Transverse colon (tissue), 4 donors: ENCODE results near the gene CTAGE15. TPM values are rescaled to one million over a fixed set of nuclear protein-coding genes. Genes with fewer than 3 reads are reported as not detected.
"Not testable (repeated sequence)": the region's sequence is repeated elsewhere in the genome, so short reads cannot be mapped to it uniquely, and the experiment has no call there.

Experiments
- DNase-seq: peaks from one replicate; pipeline ENCODE4 v3.0.0-alpha.2; 2019
- H3K27ac ChIP-seq, 4 donors: fragments of 200-600 bp; sonication (generic); 2 replicates each; pipeline ENCODE4 v1.5.1; 2016 to 2018; ENCODE audit warnings: inconsistent platforms in 4 of 4
- H3K27me3 ChIP-seq: fragments of 200-600 bp; sonication (generic); 2 replicates; pipeline ENCODE4 v1.5.1; 2017; ENCODE audit warnings: inconsistent platforms
- H3K36me3 ChIP-seq, 4 donors: fragments of 200-600 bp; sonication (generic); 2 replicates each; pipeline ENCODE4 v1.5.1; 2017 to 2019; ENCODE audit warnings: inconsistent platforms in 4 of 4
- H3K4me1 ChIP-seq, 4 donors: fragments of 200-600 bp; sonication (generic); 2 replicates each; pipeline ENCODE4 v1.5.1; 2017 to 2020; ENCODE audit warnings: inconsistent platforms in 4 of 4
- H3K4me3 ChIP-seq, 4 donors: fragments of 200-600 bp; sonication (generic); 1 replicate in 1 of 4; 2 replicates in 3 of 4; pipeline versions ENCODE4 v1.5.1 to v1.6.1; 2017 to 2019; ENCODE audit warnings: inconsistent platforms in 4 of 4
- H3K9me3 ChIP-seq, 2 donors: fragments of 200-600 bp; sonication (generic); 2 replicates each; pipeline ENCODE4 v1.5.1; 2017 to 2019; ENCODE audit warnings: inconsistent platforms in 2 of 2
- WGBS, 2 donors: methylation state at CpG; one replicate each; pipeline ENCODE4 v1.1.5; 2018; ENCODE audit warnings: low coverage in 1 of 2; 5-methylcytosine and 5-hydroxymethylcytosine counted together
- in situ Hi-C, 4 donors: fragments of 200-750 bp; cut with MboI; loops; one replicate each; pipeline versions ENCODE4 v1.15.0 to v1.15.1; 2017; ENCODE audit warnings: low sequenced_read_pairs in 3 of 4, low pct_ligation_motif_present in 1 of 4, low pct_unique_long_range_greater_than_20kb in 1 of 4
- intact Hi-C: fragments of 100-400 bp; cut with DNase I; formaldehyde crosslinking; loops from one replicate; pipeline ENCODE4 v1.15.1; 2023; ENCODE audit warnings: low total_unique reads
- small RNA-seq, 4 donors: library from RNA; depleted of rRNA; stranded (forward); fragments of <200 nt; gene quantifications; one replicate each; pipeline ENCODE3, GENCODE V24; 2016
- total RNA-seq, 4 donors: library from RNA; depleted of rRNA; stranded (reverse); fragments of >200 nt; gene quantifications; one replicate each; pipeline ENCODE4 v1.1.0, GENCODE V29; 2016
- TF ChIP-seq, protein P1 (sequence below), 5 experiments: fragments of 200-600 bp in 3 of 5; fragments of 450-650 bp in 2 of 5; sonication (generic) in 3 of 5; IDR thresholded peaks; 1 replicate in 2 of 5; 2 replicates in 3 of 5; pipeline ENCODE4 v1.5.1; 2016 to 2017; ENCODE audit warnings: antibody characterized with exemption in 5 of 5, inconsistent platforms in 3 of 5, mild to moderate bottlenecking in 2 of 5, moderate library complexity in 1 of 5

The CTAGE15 gene
- total RNA-seq, 4 donors from 2014 or later = 0.55 to 1.6 TPM; not detected in 2

DNA sequence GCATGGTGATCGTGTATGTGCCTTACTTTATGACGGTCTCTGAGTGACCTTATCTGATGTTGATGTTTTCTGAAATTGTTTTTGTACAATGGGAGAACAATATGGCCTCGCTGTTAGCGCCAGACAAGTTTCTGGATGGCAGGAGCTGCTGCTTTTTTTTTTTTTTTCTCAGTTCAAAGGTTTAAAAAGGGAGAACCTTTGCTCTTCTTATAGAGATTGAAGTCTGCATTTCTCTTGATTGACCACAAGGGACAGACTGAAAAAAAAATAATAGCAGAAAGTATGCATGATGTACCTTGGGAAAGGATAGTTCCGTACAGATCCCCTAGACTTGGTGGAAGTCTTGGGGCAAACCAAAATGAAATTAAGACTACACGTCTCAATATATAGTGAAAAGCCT lies 43.9 kb downstream of the CTAGE15 start:
- in situ Hi-C loops, H3K27me3 ChIP-seq, H3K4me3 ChIP-seq, H3K27ac ChIP-seq, H3K9me3 ChIP-seq, DNase-seq, H3K4me1 ChIP-seq, H3K36me3 ChIP-seq, intact Hi-C loops: not testable (repeated sequence)
- 66 to 100% methylated on average over 1 to 3 of the region's 6 CpGs for WGBS, 2 donors
- TF ChIP-seq, protein P1, sequence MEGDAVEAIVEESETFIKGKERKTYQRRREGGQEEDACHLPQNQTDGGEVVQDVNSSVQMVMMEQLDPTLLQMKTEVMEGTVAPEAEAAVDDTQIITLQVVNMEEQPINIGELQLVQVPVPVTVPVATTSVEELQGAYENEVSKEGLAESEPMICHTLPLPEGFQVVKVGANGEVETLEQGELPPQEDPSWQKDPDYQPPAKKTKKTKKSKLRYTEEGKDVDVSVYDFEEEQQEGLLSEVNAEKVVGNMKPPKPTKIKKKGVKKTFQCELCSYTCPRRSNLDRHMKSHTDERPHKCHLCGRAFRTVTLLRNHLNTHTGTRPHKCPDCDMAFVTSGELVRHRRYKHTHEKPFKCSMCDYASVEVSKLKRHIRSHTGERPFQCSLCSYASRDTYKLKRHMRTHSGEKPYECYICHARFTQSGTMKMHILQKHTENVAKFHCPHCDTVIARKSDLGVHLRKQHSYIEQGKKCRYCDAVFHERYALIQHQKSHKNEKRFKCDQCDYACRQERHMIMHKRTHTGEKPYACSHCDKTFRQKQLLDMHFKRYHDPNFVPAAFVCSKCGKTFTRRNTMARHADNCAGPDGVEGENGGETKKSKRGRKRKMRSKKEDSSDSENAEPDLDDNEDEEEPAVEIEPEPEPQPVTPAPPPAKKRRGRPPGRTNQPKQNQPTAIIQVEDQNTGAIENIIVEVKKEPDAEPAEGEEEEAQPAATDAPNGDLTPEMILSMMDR (IDR thresholded peaks at IDR 0.05) = peak in 2 of 5 experiments; percentile 10 to 13

DNA sequence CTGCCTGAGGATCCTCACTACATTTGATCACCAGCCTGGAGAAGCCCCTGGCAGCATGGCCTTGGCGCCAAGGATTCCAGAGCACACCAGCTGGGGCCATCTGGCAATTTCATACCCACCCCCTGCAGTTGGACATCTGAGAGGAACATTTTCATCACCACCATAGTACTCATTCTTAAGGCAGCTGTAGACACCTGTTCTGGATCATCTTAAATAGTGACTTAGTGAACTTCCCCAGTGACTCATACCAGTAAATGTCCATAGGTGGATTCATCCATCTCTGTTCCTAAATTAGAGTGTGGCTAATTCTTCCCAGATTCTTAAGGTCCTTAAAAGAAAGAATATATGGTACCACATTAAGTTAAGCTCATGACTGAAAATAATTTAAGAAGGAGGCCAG lies 45.6 kb downstream of the CTAGE15 start:
- no CpG with 5 or more reads among the region's 1 CpG for WGBS, 2 donors
- H3K27ac ChIP-seq, H3K9me3 ChIP-seq, H3K4me3 ChIP-seq, H3K36me3 ChIP-seq, DNase-seq, in situ Hi-C loops, intact Hi-C loops, H3K27me3 ChIP-seq, H3K4me1 ChIP-seq: not testable (repeated sequence)

DNA sequence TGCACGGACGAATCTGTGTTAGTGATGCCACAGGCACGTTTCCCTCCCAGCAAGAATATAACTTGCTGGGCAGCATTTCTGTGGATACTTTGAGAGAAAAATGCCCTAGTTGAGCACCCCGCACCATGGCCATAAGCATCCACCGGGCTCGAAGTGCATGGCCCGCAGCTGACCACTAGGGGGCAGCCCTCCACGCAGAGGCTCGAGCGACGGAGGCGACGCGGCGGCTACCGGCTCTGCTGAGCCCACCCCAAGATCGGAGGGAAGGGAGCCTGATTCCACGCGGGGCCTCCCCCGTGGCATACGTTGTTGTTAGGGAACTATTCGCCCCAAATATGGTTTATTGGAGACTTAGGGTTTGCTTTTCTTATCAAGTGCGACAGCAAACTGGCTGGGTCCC lies 48.5 kb downstream of the CTAGE15 start:
- peak overlapping the region in 1 of 4 donors; percentile 34 for H3K4me3 ChIP-seq
- H3K9me3 ChIP-seq, intact Hi-C loops, H3K27ac ChIP-seq, DNase-seq, H3K4me1 ChIP-seq, H3K27me3 ChIP-seq, H3K36me3 ChIP-seq, in situ Hi-C loops: not testable (repeated sequence)
- TF ChIP-seq, protein P1 (IDR thresholded peaks at IDR 0.05) = peak in 2 of 5 experiments; percentile 40 to 71
- no CpG with 5 or more reads among the region's 23 CpGs for WGBS, 2 donors

DNA sequence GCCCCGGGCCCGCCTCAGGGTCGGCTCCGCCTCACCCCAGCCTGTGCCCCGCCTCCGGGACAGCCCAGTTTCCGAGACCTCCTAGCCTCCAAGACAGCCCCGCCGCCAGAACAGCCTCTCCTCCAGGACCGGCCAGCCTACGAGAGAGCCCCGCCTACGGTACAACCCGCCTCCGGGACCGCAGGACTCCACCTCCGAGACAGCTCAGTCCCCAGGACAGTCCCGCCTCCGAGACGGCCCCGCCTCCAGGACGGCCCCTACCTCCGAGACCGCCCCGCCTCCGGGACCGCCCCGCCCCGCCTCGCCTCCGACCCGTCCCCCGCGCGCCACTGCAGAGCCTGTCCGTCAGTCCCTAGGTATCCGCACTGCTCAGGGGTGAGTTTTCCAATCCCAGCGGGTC lies 49.0 kb downstream of the CTAGE15 start, which contains the start of gene TCAF2:
Gene TCAF2, plus strand, starts transcription at position 329 of the 400 bp plus-strand sequence.
- Histone ChIP-seq H3K4me3 (peak within 1 kb of the TSS in 1 of 4 donors; percentile 47), H3K27ac (peak within 1 kb of the TSS in 1 of 4 donors; percentile 62)
- H3K36me3 ChIP-seq, in situ Hi-C loops, DNase-seq, H3K9me3 ChIP-seq, H3K27me3 ChIP-seq, H3K4me1 ChIP-seq, intact Hi-C loops: not testable (repeated sequence)
- WGBS, 2 donors = no CpG with 5 or more reads among the region's 38 CpGs

DNA sequence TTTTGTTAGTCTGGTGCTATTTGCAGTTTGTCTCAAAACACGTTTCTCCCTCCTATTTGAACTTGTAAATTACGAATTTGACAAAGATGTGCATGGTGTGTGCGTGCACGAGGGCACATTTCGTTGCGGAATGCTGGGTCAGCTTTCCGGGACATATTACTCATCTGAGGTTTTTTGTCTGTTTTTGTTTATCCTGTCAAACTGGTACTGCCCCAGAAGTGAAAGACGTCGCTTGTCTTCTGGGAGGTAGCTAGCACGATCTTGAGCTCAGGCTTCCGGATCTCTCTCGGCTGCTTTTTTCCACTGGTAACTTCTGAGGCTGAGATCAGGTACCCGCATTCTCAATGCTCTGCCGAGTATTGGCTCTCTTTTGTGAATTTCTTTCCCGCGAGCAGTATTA lies 49.6 kb downstream of the CTAGE15 start:
- H3K4me3 ChIP-seq, H3K4me1 ChIP-seq, intact Hi-C loops, DNase-seq, H3K27me3 ChIP-seq, H3K9me3 ChIP-seq, in situ Hi-C loops, H3K36me3 ChIP-seq: not testable (repeated sequence)
- WGBS, 2 donors = no CpG with 5 or more reads among the region's 16 CpGs
- H3K27ac ChIP-seq = peak overlapping the region in 1 of 4 donors; percentile 62

DNA sequence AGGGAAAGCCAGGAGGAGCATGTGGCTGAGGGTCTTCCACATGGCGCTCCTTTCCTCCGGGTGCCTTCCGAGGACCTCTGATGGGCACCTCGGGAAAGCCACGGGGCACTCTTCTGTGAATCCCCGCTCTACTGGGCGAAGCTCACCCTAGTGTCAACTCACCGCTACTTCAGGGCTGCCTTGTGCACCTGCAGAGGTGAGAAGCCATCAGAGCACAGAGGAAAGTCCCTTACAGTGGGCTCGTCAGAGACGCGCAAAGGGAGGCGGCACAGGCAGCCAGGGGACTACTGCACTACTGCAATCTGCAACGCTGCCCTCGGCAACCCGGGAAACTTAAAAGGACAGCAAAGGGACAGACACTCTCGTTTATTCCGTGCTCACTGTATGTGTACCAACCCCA lies 50.5 kb downstream of the CTAGE15 start:
- intact Hi-C loops, in situ Hi-C loops, H3K4me3 ChIP-seq, H3K4me1 ChIP-seq, H3K9me3 ChIP-seq, DNase-seq, H3K27me3 ChIP-seq, H3K27ac ChIP-seq, H3K36me3 ChIP-seq: not testable (repeated sequence)
- no CpG with 5 or more reads among the region's 17 CpGs for WGBS, 2 donors

Small RNA genes within 50 kb of the gene (small RNA-seq; reads per million reads assigned to genes)
- gene AC073264.2 (0 reads per million in 4 donors), gene RNU6-162P (0 reads per million in 4 donors)

Other genes with a start within 250 kb of the CTAGE15 start
- 10 to 100 TPM in 1 of 4 donors, 1 to 10 TPM in 3; 2.2 to 33.4 (median 4.7) TPM for gene FAM131B, start 209.1 kb upstream of the CTAGE15 start, total RNA-seq
- 100 to 1,000 TPM in 2 of 4 donors, 10 to 100 TPM in 2; 45.2 to 217 (median 110) TPM for gene ZYX, start 190.5 kb upstream of the CTAGE15 start, total RNA-seq
- gene EPHA1, start 162.9 kb upstream of the CTAGE15 start, total RNA-seq = 10 to 100 TPM; 21.1 to 29.9 (median 24.8) TPM
- gene TAS2R60, start 128.3 kb upstream of the CTAGE15 start, total RNA-seq = not detected
- not detected for gene TAS2R41, start 93.9 kb upstream of the CTAGE15 start, total RNA-seq
- 1 to 10 TPM; 1.6 to 3.4 (median 3.2) TPM for gene TCAF2, start 49.2 kb downstream of the CTAGE15 start, total RNA-seq
- 1 to 10 TPM in 2 of 4 donors, not detected in 2; 1.5 to 1.9 TPM for gene CTAGE6, start 185.9 kb downstream of the CTAGE15 start, total RNA-seq